ENCODE data around the gene TXNRD1.

DNA sequence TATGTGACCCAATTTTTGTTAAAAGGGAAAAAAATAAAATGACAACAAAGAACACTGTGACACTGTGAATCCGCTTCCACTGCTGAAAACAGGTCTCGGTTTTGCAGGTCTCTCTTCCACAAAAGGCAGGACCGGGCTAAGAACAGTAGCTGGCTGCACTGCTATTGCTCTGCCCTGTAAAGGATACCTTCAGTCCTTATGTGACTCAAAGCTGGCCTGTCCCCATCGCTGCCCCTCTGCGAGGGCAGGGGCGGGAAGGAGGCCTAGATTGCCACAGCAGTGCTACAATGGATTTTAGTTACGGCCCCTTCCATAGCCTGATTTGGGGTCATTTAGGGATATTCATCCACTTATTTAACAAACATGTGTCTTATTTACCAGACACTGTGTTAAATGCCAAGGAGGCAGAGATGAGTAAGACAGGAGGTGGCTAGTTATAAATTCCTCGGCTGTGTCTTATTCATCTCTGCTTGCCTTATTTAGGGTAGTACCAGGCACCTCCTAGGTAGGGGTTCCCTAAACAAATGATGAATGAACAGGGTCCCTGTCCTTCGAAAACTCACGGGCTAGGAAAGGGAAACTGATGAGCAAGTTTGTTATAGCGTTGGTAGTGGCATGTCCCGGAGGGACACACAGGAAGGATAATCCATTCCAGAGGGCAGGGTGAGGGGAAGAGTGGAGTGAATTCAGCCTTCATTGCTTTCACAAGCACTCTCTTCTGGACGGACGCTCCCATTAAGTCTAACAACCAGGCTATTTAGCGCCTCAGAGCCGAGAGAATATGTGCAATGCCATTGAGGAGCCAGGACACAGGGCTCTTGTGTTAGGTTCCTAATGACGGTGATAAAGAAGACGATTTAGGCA is 161.3 kb downstream of the TXNRD1 start:
- no peak for TF ChIP-seq CTCF (IDR thresholded peaks at IDR 0.05)
- TF ChIP-seq POLR2A (IDR thresholded peaks at IDR 0.05), result no peak

All from uterus (tissue), 2 donors.